ENCODE data around the gene LSS. TPM values are rescaled to one million over a fixed set of nuclear protein-coding genes. Genes with fewer than 3 reads are reported as not detected.

Gene LSS
- total and polyA plus RNA-seq, 2 donors (not counting 3 experiments of a cell fraction or from before 2014, with no cell fraction given): 120 to 141 TPM

GRCh38 chr21:46212721-46213484, 15.7 kb downstream of the LSS start:
- no peaks in the 10 kb centered on the region for H3K9me3 ChIP-seq (replicated peaks; ENCODE audit: control insufficient read depth, insufficient read depth, low read length)
- no peaks in the 10 kb centered on the region for H3K4me1 ChIP-seq (ENCODE audit: control insufficient read depth, extremely low read depth, insufficient read depth, low read length)
- no peak for FAIRE-seq
- dilution Hi-C loops (cut with MboI; ENCODE audit: extremely low pct_ligation_motif_present, low sequenced_read_pairs) (no loop called here), intact Hi-C loops (cut with micrococcal nuclease) (no loop called here)
- no TSS peak for BruUV-seq (replicated peaks)
- CTCF ChIA-PET: interaction anchor here (1.7 kb wide), 1 partner anchor 12 kb away, joined by 6 read pairs; no protein-coding TSS in a partner anchor
- H2AFZ ChIP-seq (ENCODE audit: low read depth, low read length): no peak overlapping the region
- no peak for TF ChIP-seq MAX (IDR thresholded peaks at IDR 0.05; ENCODE audit: insufficient read depth, insufficient read length)
- no peak for TF ChIP-seq JUN (IDR thresholded peaks at IDR 0.05; ENCODE audit: borderline replicate concordance, insufficient read depth, insufficient read length, low read depth)
- no peak for TF ChIP-seq FOS (IDR thresholded peaks at IDR 0.05; ENCODE audit: borderline replicate concordance, insufficient read depth, low read length)
- TF ChIP-seq GATA2 (IDR thresholded peaks at IDR 0.05; ENCODE audit: insufficient read depth, insufficient read length, low read depth, low read length): no peak
- TF ChIP-seq POLR2A (IDR thresholded peaks at IDR 0.05; ENCODE audit: low read depth, low read length): no peak
- no peak for TF ChIP-seq POLR2AphosphoS5 (IDR thresholded peaks at IDR 0.05; ENCODE audit: insufficient read depth, low read depth, low read length)
- no peak for TF ChIP-seq CTCF (IDR thresholded peaks at IDR 0.05; ENCODE audit: extremely low read depth in 1 of 2, insufficient read depth in 1 of 2, low read depth in 1 of 2, low read length in 2 of 2)
- no peak overlapping the region for H3K27ac ChIP-seq (ENCODE audit: insufficient read depth, low read depth, low read length)
- no peaks in the 10 kb centered on the region for H3K9me1 ChIP-seq (replicated peaks; ENCODE audit: control insufficient read depth, extremely low read depth, insufficient read depth, low read length)
- H3K27me3 ChIP-seq (ENCODE audit: control insufficient read depth in 2 of 2, insufficient read depth in 2 of 2, low read length in 2 of 2): no peaks in the 10 kb centered on the region
- no peaks in the 10 kb centered on the region for H3K79me2 ChIP-seq (ENCODE audit: control insufficient read depth, insufficient read depth, low read length)
- H3K9ac ChIP-seq (replicated peaks; ENCODE audit: extremely low read depth, insufficient read depth, low read length): no peak overlapping the region
- H3K4me3 ChIP-seq (replicated peaks in 1 of 3; ENCODE audit: insufficient read depth in 1 of 3, low read depth in 1 of 3, low read length in 3 of 3): no peak overlapping the region
- H4K20me1 ChIP-seq (replicated peaks; ENCODE audit: control insufficient read depth, extremely low read depth, insufficient read depth, low read length): no peaks in the 10 kb centered on the region
- DNase-seq (ENCODE audit: low read depth, low spot score): no peak
- H3K36me3 ChIP-seq (ENCODE audit: control insufficient read depth in 2 of 2, extremely low read depth in 1 of 2, insufficient read depth in 2 of 2, low read length in 2 of 2): peaks cover 12 to 33% of the 10 kb centered on the region in 2 experiments
- POLR2A ChIA-PET: no interaction called here
- no peak overlapping the region for H3K4me2 ChIP-seq (ENCODE audit: insufficient read depth, low read length)

Measured in endothelial cell of umbilical vein (primary cell).